ENCODE measurements around the gene SAP25.

- TF ChIP-seq CTCF (IDR thresholded peaks at IDR 0.05; ENCODE audit: low read length) (no peak), EZH2 (IDR thresholded peaks at IDR 0.05; ENCODE audit: borderline replicate concordance, low read length) (no peak)
Measured at GRCh38 chr7:100620239-100620638, 46.5 kb upstream of the SAP25 start.

Measured in OCI-LY1 (cell line).